ENCODE measurements around the gene BABAM2.

GRCh38 chr2:27875089-27875881 is 15.2 kb upstream of the BABAM2 start:
- TF ChIP-seq CTCF (IDR thresholded peaks at IDR 0.05) (no peak), POLR2A (IDR thresholded peaks at IDR 0.05) (no peak)

Measured in right lobe of liver (tissue), 4 donors.